RWPE1 (cell line): ENCODE measurements around the gene AMER2.

ENCODE experiments used
- CTCF ChIA-PET: fragments of 350-600 bp; sonication (Branson Sonifier 250); formaldehyde crosslinking; extraction: SDS; loops from one replicate; lab custom pipeline; 2021; lab: Yijun Ruan, JAX
- POLR2A ChIA-PET: fragments of 400-600 bp; formaldehyde crosslinking; extraction: SDS; loops from one replicate; lab custom pipeline; 2020; ENCODE audit warnings: antibody characterized with exemption; ENCODE audit not compliant: low non-redundant PET; lab: Yijun Ruan, JAX
- DNase-seq: peaks from one replicate; pipeline ENCODE4 v3.0.0; 2012; ENCODE audit warnings: low spot score
- H3K27ac ChIP-seq: fragments of 450-650 bp; 2 replicates; pipeline ENCODE4 v1.5.1; 2017
- CTCF ChIP-seq: fragments of 450-650 bp; conservative IDR thresholded peaks from 2 replicates; pipeline ENCODE4 v1.5.1; 2017; ENCODE audit warnings: low read depth, mild to moderate bottlenecking

AMER2 gene

GRCh38 chr13:25190256-25190655 lies 18.2 kb upstream of the AMER2 start:
- no peak for TF ChIP-seq CTCF
- DNase-seq, result no peak
- POLR2A ChIA-PET, result no interaction called here
- CTCF ChIA-PET, result interaction anchor here (0.7 kb wide), 1 partner anchor 241 kb away, joined by 5 read pairs; no protein-coding TSS in a partner anchor
- H3K27ac ChIP-seq, result no peak overlapping the region

GRCh38 chr13:25187596-25187995 lies 15.5 kb upstream of the AMER2 start:
- no peak for TF ChIP-seq CTCF
- no peak for DNase-seq
- H3K27ac ChIP-seq, result no peak overlapping the region
- ChIA-PET POLR2A (no interaction called here), CTCF (interaction anchor here (0.7 kb wide), 1 partner anchor 43 kb away, joined by 3 read pairs; no protein-coding TSS in a partner anchor)

- no peak overlapping the region for H3K27ac ChIP-seq
- ChIA-PET CTCF (interaction anchor here (0.6 kb wide), 1 partner anchor 906 kb away, joined by 3 read pairs; no protein-coding TSS in a partner anchor), POLR2A (no interaction called here)
- TF ChIP-seq CTCF, result no peak
- no peak for DNase-seq
Measured at GRCh38 chr13:25186187-25186586, 14.1 kb upstream of the AMER2 start.

GRCh38 chr13:25181597-25181996 lies 9.5 kb upstream of the AMER2 start:
- ChIA-PET CTCF (no interaction called here), POLR2A (no interaction called here)
- no peak for DNase-seq
- no peak overlapping the region for H3K27ac ChIP-seq
- no peak for TF ChIP-seq CTCF

GRCh38 chr13:25180775-25181537 lies 8.9 kb upstream of the AMER2 start:
- TF ChIP-seq CTCF, result no peak
- no peak for DNase-seq
- ChIA-PET CTCF (interaction anchor here (0.7 kb wide), 1 partner anchor 268 kb away, joined by 3 read pairs; no protein-coding TSS in a partner anchor), POLR2A (no interaction called here)
- no peak overlapping the region for H3K27ac ChIP-seq

- TF ChIP-seq CTCF, result no peak
- H3K27ac ChIP-seq, result no peak overlapping the region
- no peak for DNase-seq
- ChIA-PET POLR2A (no interaction called here), CTCF (interaction anchor here (0.7 kb wide), 1 partner anchor 267 kb away, joined by 3 read pairs; no protein-coding TSS in a partner anchor)
Measured at GRCh38 chr13:25179832-25180774, 8.0 kb upstream of the AMER2 start.
